LNCaP clone FGC (cell line): ENCODE results near the gene LPP.
A peak's percentile ranks its signal among the peaks of the same experiment; 100 is the strongest.
"Not testable (repeated sequence)": the region's sequence is repeated elsewhere in the genome, so short reads cannot be mapped to it uniquely, and the experiment has no call there.

Source experiments
- DNase-seq: peaks from one replicate; pipeline ENCODE4 v3.0.0-alpha.2; 2011; ENCODE audit warnings: low read depth
- H3K4me3 ChIP-seq: 2 replicates; pipeline ENCODE4 v1.5.1; 2011; ENCODE audit warnings: mild to moderate bottlenecking, low read depth, low read length, control low read depth
- CTCF ChIP-seq: IDR thresholded peaks from 2 replicates; pipeline ENCODE4 v1.5.1; 2012; ENCODE audit warnings: mild to moderate bottlenecking; ENCODE audit not compliant: control insufficient read depth, insufficient read depth; ENCODE audit errors: extremely low read depth

LPP gene

GRCh38 chr3:188631291-188632010 lies 477.5 kb downstream of the LPP start:
- DNase-seq, result no peak
- no peak for TF ChIP-seq CTCF
- no peak overlapping the region for H3K4me3 ChIP-seq

GRCh38 chr3:188633206-188633605 lies 479.2 kb downstream of the LPP start:
- no peak for DNase-seq
- TF ChIP-seq CTCF, result no peak
- H3K4me3 ChIP-seq, result no peak overlapping the region

GRCh38 chr3:188634285-188634684 lies 480.3 kb downstream of the LPP start:
- no peak for DNase-seq
- H3K4me3 ChIP-seq, result no peak overlapping the region
- TF ChIP-seq CTCF, result no peak

- TF ChIP-seq CTCF, result no peak
- DNase-seq, result peak; percentile 84
- 0 out of 2 replicates have a peak overlapping the region, but pooled peaks have one; percentile 2 for H3K4me3 ChIP-seq
Measured at GRCh38 chr3:188635258-188636042, 481.5 kb downstream of the LPP start.

- not testable (repeated sequence) for DNase-seq, H3K4me3 ChIP-seq
Measured at GRCh38 chr3:188636292-188636691, 482.3 kb downstream of the LPP start.

GRCh38 chr3:188641076-188641475 lies 487.1 kb downstream of the LPP start:
- TF ChIP-seq CTCF, result no peak
- no peak overlapping the region for H3K4me3 ChIP-seq
- DNase-seq, result no peak

GRCh38 chr3:188643736-188644135 lies 489.8 kb downstream of the LPP start:
- no peak for DNase-seq
- no peak for TF ChIP-seq CTCF
- H3K4me3 ChIP-seq, result no peak overlapping the region
